ENCODE results near the gene HES7.

Gene HES7

DNA sequence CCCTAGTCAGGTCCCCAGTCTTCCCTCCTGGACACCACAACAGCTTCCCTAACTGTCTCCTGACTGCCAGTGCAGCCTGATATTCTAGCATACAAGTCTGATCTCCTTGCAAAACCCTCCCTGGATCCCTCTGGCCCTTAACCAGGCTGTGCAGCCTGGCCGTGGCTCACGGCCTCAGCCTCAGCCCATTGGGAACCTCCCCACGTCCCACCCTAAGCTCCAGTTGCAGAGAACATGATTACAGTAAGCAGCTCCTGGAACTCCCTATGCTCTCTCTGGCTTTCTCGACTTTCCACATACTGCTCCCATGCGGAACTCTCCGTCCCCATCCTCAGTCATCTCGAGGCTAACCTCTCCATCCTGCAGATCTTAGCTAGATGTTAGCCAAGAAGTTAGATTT is 49.4 kb downstream of the HES7 start:
- no peak for DNase-seq (ENCODE audit: low read depth)
- no peak overlapping the region for H3K4me3 ChIP-seq (ENCODE audit: low read depth, low read length)

DNA sequence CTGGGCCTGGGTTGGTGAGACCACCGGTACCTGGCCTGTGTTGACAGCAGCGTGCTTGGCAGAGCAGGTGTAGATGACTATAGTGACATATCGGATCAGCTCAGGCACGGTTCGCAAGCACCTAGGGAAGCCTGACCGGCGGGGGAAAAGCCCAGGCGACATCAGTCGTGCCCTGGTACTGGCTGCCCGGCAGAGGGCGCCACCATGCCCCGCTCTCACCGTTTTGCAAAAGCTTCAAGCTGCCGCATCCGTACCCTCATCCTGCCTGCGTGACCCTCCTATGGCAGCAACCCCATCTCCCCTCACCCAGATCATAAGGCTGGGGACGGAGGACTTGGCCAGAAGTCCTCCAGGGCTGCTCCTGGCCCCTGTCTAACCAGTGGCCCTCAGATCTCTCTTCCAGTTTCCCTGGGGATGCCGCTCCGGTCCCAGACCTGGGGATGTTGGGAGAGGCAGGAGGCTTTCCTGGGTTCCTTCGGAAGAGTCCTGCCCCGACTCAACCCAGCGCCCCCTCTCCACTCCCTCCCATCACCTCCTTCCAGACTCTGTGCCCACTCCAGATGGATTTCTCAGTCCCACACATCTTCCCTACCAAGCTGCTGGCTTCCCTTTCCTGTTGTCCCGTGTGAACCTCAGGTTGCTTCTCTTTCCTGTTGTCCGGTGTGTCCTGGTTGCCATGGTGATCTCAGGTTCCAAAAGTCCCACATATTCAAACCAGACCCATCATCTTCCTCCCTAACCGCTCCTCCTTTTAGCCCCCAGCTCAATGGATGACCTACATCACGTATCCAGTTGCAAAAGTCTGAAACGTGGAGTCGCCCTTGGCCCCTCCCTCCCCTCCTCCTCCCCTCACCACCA is 50.0 kb downstream of the HES7 start:
- no peak overlapping the region for H3K4me3 ChIP-seq (ENCODE audit: low read depth, low read length)
- DNase-seq (ENCODE audit: low read depth), result peak; percentile 75

More for the DNA sequence above, 49.4 kb downstream of the HES7 start:
- TF ChIP-seq POLR2A (IDR thresholded peaks at IDR 0.05; ENCODE audit: extremely low read depth, insufficient read length), result no peak
- TF ChIP-seq, protein P1, sequence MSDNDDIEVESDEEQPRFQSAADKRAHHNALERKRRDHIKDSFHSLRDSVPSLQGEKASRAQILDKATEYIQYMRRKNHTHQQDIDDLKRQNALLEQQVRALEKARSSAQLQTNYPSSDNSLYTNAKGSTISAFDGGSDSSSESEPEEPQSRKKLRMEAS (IDR thresholded peaks at IDR 0.05; ENCODE audit: low read depth, low read length), result no peak
- no peak for TF ChIP-seq MYC (IDR thresholded peaks at IDR 0.05; ENCODE audit: low read depth, low read length)
- TF ChIP-seq, protein P2, sequence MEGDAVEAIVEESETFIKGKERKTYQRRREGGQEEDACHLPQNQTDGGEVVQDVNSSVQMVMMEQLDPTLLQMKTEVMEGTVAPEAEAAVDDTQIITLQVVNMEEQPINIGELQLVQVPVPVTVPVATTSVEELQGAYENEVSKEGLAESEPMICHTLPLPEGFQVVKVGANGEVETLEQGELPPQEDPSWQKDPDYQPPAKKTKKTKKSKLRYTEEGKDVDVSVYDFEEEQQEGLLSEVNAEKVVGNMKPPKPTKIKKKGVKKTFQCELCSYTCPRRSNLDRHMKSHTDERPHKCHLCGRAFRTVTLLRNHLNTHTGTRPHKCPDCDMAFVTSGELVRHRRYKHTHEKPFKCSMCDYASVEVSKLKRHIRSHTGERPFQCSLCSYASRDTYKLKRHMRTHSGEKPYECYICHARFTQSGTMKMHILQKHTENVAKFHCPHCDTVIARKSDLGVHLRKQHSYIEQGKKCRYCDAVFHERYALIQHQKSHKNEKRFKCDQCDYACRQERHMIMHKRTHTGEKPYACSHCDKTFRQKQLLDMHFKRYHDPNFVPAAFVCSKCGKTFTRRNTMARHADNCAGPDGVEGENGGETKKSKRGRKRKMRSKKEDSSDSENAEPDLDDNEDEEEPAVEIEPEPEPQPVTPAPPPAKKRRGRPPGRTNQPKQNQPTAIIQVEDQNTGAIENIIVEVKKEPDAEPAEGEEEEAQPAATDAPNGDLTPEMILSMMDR (IDR thresholded peaks at IDR 0.05; ENCODE audit: low read depth, low read length), result no peak

DNA sequence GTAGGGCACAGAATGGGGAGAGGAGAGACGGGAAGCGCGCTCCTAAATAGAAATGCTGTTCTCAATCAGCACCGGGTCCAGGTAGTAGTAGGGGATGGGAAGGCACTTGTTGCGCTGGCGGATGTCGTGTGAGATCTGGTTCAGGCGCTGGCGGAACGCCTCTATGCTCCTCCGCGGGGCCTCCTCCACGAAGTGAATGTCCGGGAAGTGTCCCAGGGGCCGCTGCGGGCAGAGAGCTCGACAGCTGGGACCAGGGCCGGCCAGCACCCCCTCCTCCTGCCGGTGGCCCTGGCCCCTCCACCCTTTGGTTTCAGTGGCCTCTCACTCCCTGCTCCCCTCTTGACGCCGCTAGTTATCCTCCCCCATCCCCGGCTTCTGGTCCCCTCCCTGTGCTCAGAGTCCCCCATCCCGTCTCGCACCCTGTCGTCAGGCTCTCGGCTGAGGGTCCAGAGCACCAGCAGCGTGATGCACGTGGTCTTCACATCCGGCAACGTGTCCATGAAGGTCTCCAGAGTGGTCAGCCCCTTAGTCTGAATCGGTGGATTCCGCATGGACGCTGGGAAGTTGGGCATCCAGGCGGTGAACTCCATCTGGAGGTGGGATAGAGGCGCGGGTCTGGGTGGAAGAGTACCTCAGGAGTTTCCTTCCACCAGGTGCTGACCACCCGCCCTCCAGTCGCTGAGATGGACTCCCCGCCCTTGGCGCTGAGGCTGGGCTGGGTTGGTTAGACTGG is 51.0 kb downstream of the HES7 start:
- no peak for TF ChIP-seq POLR2A (IDR thresholded peaks at IDR 0.05; ENCODE audit: extremely low read depth, insufficient read length)
- TF ChIP-seq, protein P2 (IDR thresholded peaks at IDR 0.05; ENCODE audit: low read depth, low read length), result no peak
- no peak for TF ChIP-seq MYC (IDR thresholded peaks at IDR 0.05; ENCODE audit: low read depth, low read length)
- TF ChIP-seq, protein P1 (IDR thresholded peaks at IDR 0.05; ENCODE audit: low read depth, low read length), result no peak
- no peak for DNase-seq (ENCODE audit: low read depth)
- no peak overlapping the region for H3K4me3 ChIP-seq (ENCODE audit: low read depth, low read length)

More for the DNA sequence above, 50.0 kb downstream of the HES7 start:
- TF ChIP-seq POLR2A (IDR thresholded peaks at IDR 0.05; ENCODE audit: extremely low read depth, insufficient read length), result no peak
- TF ChIP-seq, protein P2 (IDR thresholded peaks at IDR 0.05; ENCODE audit: low read depth, low read length), result peak; percentile 75
- TF ChIP-seq MYC (IDR thresholded peaks at IDR 0.05; ENCODE audit: low read depth, low read length), result no peak
- TF ChIP-seq, protein P1 (IDR thresholded peaks at IDR 0.05; ENCODE audit: low read depth, low read length), result no peak

DNA sequence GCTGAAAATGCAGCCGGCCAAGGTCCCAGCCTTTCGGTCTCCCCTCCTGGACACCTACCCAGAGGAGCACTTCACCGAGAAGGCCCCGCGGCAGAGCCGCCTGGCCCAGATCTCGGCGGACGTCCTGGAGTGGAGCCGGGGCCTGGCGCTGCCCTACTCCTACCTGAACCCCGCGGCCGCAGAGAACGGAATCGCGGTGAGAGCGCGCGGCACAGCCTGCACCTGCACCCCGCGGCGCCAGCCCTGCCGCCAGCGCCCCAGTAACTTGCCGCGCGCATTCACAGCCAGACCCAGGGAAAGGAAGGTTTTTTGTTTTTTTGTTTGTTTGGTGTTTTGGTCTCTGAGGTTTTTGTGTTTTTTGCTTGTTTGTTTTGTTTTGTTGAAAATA is 51.6 kb downstream of the HES7 start:
- DNase-seq (ENCODE audit: low read depth), result no peak
- no peak overlapping the region for H3K4me3 ChIP-seq (ENCODE audit: low read depth, low read length)
- no peak for TF ChIP-seq MYC (IDR thresholded peaks at IDR 0.05; ENCODE audit: low read depth, low read length)

DNA sequence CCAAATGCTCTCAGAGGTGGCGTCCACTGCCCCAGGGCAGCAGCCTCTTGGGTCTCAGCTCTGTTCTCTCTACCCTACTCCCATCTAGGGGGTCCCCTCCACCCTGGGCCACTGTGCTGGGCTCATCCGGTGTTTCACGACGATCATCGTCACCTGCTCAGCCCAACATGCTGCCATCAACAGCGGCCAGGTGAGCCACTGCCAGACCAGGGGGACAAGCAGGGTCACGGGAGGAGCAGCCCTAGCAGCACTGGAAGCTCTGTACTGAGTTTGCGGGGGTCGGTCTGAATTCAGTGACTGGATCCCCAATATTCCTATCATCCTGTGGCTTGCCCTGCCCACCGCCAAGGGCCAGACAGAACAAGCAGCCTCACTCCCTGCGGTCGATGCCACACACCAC is 52.4 kb downstream of the HES7 start:
- no peak for DNase-seq (ENCODE audit: low read depth)
- TF ChIP-seq POLR2A (IDR thresholded peaks at IDR 0.05; ENCODE audit: extremely low read depth, insufficient read length) (no peak), MYC (IDR thresholded peaks at IDR 0.05; ENCODE audit: low read depth, low read length) (no peak)
- TF ChIP-seq, protein P1 (IDR thresholded peaks at IDR 0.05; ENCODE audit: low read depth, low read length), result no peak
- TF ChIP-seq, protein P2 (IDR thresholded peaks at IDR 0.05; ENCODE audit: low read depth, low read length), result no peak
- no peak overlapping the region for H3K4me3 ChIP-seq (ENCODE audit: low read depth, low read length)
